Esophagus (tissue), 2 donors: ENCODE results near the gene BICDL2. TPM values are rescaled to one million over a fixed set of nuclear protein-coding genes. Genes with fewer than 3 reads are reported as not detected.

Experiments used
- H3K27ac ChIP-seq, 2 donors: one replicate each; pipeline ENCODE4 v1.5.1; 2013; ENCODE audit warnings: low read depth in 2 of 2, mild to moderate bottlenecking in 2 of 2, inconsistent platforms in 1 of 2, low read length in 1 of 2, moderate library complexity in 1 of 2
- H3K27me3 ChIP-seq, 2 donors: one replicate each; pipeline ENCODE4 v1.6.1; 2013; ENCODE audit warnings: low read length in 2 of 2, control low read depth in 1 of 2, mild to moderate bottlenecking in 1 of 2; ENCODE audit not compliant: insufficient read depth in 2 of 2, control insufficient read depth in 1 of 2
- H3K36me3 ChIP-seq, 2 donors: one replicate each; pipeline ENCODE4 v1.6.1; 2013; ENCODE audit warnings: low read length in 1 of 2; ENCODE audit not compliant: control insufficient read depth in 2 of 2, insufficient read depth in 2 of 2
- H3K4me1 ChIP-seq, 2 donors: one replicate each; pipeline ENCODE4 v1.6.1; 2013; ENCODE audit warnings: low read length in 1 of 2; ENCODE audit not compliant: control insufficient read depth in 2 of 2, insufficient read depth in 2 of 2
- H3K4me3 ChIP-seq, 2 donors: one replicate each; pipeline ENCODE4 v1.5.1; 2013; ENCODE audit warnings: low read length in 2 of 2, mild to moderate bottlenecking in 2 of 2, low read depth in 1 of 2, moderate library complexity in 1 of 2
- H3K9me3 ChIP-seq, 2 donors: one replicate each; pipeline ENCODE4 v1.6.1; 2013; ENCODE audit warnings: mild to moderate bottlenecking in 2 of 2, low read depth in 1 of 2, low read length in 1 of 2, moderate library complexity in 1 of 2; ENCODE audit not compliant: control insufficient read depth in 2 of 2, insufficient read depth in 1 of 2
- WGBS, 2 donors: extraction: QIAGEN DNeasy Blood & Tissue Kit; methylation state at CpG; one replicate each; pipeline ENCODE4 v1.1.7; 2013; 5-methylcytosine and 5-hydroxymethylcytosine counted together
- polyA plus RNA-seq, 2 donors: library from polyadenylated mRNA; stranded (reverse); fragments of 200-250 nt; gene quantifications; one replicate each; pipeline ENCODE4 v1.2.3, GENCODE V29; 2013
- donor health status: healthy with polysubstance abuse.
- donor health status: Bipolar disorder and iron deficiency.

BICDL2 gene
- polyA plus RNA-seq, 2 donors, result 144 to 149 TPM

DNA sequence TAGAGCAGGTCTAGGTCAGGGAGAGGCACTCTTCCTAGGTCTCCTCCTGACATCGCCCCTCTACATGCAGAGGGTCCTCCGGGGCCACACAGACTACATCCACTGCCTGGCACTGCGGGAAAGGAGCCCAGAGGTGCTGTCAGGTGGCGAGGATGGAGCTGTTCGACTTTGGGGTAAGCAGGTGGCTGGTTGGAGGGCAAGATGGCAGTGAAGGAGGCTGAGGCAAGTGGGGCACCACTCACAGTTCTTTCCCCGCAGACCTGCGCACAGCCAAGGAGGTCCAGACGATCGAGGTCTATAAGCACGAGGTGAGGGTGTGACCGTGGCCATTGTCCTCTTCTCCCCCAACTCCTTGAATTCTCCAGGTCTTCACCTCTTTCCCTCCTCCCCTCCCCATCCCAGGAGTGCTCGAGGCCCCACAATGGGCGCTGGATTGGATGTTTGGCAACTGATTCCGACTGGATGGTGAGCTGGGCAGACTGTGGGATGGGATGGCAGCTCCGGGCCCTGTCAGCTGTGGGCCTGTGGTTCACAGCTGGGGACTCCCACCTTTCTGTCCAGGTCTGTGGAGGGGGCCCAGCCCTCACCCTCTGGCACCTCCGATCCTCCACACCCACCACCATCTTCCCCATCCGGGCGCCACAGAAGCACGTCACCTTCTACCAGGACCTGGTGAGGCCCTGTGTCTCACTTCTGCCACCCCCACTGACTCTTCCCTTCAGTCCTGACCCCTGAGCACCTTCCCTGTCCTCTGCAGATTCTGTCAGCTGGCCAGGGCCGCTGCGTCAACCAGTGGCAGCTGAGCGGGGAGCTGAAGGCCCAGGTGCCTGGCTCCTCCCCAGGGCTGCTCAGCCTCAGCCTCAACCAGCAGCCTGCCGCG is 9.9 kb downstream of the BICDL2 start:
- Histone ChIP-seq H3K27me3 (no peaks in the 10 kb centered on the region), H3K9me3 (peaks cover 0 to 3% of the 10 kb centered on the region in 2 donors), H3K36me3 (peaks cover 5 to 32% of the 10 kb centered on the region in 2 donors), H3K4me3 (no peak overlapping the region), H3K4me1 (peaks cover 14 to 33% of the 10 kb centered on the region in 2 donors), H3K27ac (no peak overlapping the region)
- WGBS, 2 donors, result 93 to 96% methylated on average over 22 to 24 of the region's 24 CpGs

DNA sequence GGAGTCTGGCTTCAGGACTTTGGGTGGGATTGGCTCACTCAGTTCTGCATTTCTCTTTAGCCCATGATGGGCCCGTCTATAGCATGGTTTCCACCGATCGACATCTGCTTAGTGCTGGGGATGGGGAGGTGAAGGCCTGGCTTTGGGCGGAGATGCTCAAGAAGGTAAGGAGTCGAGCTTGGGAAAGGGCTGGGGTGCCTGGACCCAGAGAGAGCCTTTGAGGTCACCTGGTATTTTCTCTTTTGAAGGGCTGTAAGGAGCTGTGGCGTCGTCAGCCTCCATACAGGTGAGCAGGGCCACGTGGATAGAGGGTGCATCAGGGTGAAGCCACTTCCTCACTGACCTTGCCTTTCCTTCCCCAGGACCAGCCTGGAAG is 10.8 kb downstream of the BICDL2 start:
- peaks cover 5 to 32% of the 10 kb centered on the region in 2 donors for H3K36me3 ChIP-seq
- no peaks in the 10 kb centered on the region for H3K27me3 ChIP-seq
- peaks cover 0 to 3% of the 10 kb centered on the region in 2 donors for H3K9me3 ChIP-seq
- H3K4me1 ChIP-seq, result peaks cover 10 to 41% of the 10 kb centered on the region in 2 donors
- WGBS, 2 donors, result 88 to 90% methylated on average over 8 of the region's 8 CpGs
- H3K4me3 ChIP-seq, result no peak overlapping the region
- no peak overlapping the region for H3K27ac ChIP-seq

DNA sequence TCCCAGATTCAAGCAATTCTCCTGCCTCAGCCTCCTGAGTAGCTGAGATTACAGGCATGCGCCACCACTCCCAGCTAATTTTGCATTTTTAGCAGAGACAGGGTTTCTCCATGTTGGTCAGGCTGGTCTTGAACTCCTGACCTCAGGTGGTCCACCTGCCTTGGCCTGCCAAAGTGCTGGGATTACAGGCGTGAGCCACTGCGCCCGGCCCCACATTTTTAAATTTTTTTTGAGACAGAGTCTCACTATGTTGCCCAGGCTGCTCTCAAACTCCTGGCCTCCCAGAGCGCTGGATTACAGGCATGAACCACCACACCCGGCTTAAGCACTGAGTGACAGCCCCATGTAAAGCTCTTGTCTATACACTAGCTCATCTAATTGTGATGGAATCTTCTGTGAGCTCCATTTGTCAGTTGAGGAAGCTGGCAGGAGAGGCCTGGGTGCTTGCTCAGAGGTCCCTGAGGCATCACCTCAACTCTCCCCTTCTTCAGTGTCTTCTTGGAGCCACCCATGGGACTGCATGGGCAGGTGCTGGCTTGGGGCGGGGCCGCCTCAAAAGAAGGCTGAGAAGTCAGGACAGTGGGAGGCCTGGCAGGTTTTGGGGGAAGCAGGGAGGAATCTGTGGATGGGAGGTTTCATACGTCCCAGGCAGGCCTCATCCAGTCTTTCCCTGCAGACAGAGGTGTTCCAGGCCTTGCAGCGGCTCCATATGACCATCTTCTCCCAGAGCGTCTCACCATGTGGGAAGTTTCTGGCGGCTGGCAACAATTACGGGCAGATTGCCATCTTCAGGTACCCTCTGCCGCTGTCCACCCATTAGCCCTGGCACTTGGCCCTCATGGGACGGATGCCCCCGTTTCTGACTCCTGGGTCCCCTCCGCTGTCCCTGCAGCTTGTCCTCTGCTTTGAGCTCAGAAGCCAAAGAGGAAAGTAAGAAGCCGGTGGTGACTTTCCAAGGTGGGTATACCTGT is 11.4 kb downstream of the BICDL2 start:
- Histone ChIP-seq H3K27ac (peak overlapping the region in 1 of 2 donors; percentile 14), H3K4me1 (peaks cover 10 to 41% of the 10 kb centered on the region in 2 donors), H3K27me3 (no peaks in the 10 kb centered on the region), H3K9me3 (peaks cover 0 to 2% of the 10 kb centered on the region in 2 donors), H3K4me3 (no peak overlapping the region), H3K36me3 (peaks cover 5 to 28% of the 10 kb centered on the region in 2 donors)
- WGBS, 2 donors, result 88 to 89% methylated on average over 17 to 18 of the region's 18 CpGs

GRCh38 chr16:3023669-3024478 is 12.9 kb downstream of the BICDL2 start, which contains the start of the genes HCFC1R1 and THOC6:
TSS of gene HCFC1R1 (minus strand) at chr16:3023942. CDS start at chr16:3023941, 1 bp downstream.
TSS of gene THOC6 (plus strand) at chr16:3024035. CDS start at chr16:3024327, 292 bp downstream.
- Histone ChIP-seq H3K27me3 (no peaks in the 10 kb centered on the region), H3K27ac (peak within 1 kb of the TSS; percentile 96 to 98), H3K4me1 (peaks cover 10 to 35% of the 10 kb centered on the region in 2 donors), H3K4me3 (peak within 1 kb of the TSS; percentile 54 to 69), H3K36me3 (peaks cover 5 to 22% of the 10 kb centered on the region in 2 donors), H3K9me3 (no peaks in the 10 kb centered on the region)
- WGBS, 2 donors, result 1% methylated on average over 68 to 69 of the region's 69 CpGs

GRCh38 chr16:3023415-3023668 is 13.4 kb downstream of the BICDL2 start:
- Histone ChIP-seq H3K36me3 (peaks cover 5 to 20% of the 10 kb centered on the region in 2 donors), H3K4me3 (peak overlapping the region; percentile 54 to 69), H3K9me3 (no peaks in the 10 kb centered on the region), H3K4me1 (peaks cover 10 to 30% of the 10 kb centered on the region in 2 donors), H3K27me3 (no peaks in the 10 kb centered on the region), H3K27ac (peak overlapping the region; percentile 96 to 98)
- WGBS, 2 donors, result 8 to 31% methylated on average over 3 to 6 of the region's 6 CpGs

DNA sequence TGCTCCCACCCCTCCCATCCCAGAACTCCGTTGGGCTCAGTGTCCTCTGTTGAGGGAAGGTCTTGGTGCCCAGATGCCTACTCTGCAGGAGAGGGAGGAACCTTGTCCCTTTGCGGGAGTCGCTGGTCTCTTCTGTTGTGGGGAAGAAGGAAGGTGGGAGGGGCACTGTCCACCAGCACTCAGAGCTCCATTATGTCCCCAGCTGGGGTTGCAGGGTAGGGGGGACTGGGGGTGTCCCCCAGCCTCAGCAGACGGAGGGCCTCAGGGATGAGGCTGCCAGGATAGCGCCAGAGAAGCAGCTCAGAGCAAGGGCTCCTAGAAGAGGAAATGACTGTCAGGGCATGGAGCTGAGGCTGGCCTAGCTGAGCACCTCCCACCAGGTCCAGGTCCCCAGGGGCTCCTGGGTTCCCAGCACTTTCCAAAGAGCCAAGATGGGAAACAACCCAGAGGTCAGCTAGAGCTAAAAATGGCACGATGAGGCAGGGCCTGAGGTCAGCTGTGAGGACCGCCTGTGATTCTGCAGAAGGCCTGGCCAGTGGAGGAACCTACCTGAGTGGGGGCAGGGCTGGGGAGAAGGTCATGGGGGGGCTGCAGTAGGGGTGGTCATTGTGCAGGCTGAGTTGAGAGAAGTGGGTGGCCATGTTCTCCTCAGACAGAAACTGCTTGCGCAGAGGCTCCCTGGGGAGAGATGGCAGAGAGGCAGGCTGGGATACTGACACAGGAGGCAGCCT is 13.9 kb downstream of the BICDL2 start:
- H3K27ac ChIP-seq, result peak overlapping the region; percentile 96 to 98
- no peaks in the 10 kb centered on the region for H3K9me3 ChIP-seq
- H3K4me1 ChIP-seq, result peaks cover 8 to 32% of the 10 kb centered on the region in 2 donors
- peaks cover 5 to 20% of the 10 kb centered on the region in 2 donors for H3K36me3 ChIP-seq
- H3K4me3 ChIP-seq, result peak overlapping the region; percentile 6 to 54
- 18 to 30% methylated on average over 8 of the region's 8 CpGs for WGBS, 2 donors
- no peaks in the 10 kb centered on the region for H3K27me3 ChIP-seq

DNA sequence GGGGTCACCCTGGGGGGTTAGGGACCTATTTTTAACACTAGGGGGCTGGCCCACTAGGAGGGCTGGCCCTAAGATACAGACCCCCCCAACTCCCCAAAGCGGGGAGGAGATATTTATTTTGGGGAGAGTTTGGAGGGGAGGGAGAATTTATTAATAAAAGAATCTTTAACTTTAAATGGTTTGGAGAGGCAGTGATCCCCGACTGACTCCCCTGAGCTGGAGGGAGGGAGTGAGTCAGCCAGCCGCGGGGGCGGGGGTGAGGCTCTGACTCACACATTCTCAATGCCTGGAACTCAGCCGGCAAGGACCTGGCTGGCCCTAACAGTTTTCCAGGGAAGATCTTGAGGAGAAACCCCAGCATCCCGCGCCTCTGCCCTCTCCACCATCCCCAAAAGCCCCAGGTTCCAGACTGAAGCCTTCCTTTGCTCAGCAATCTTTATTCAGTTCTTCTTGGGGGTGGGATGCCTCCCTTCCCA is 14.5 kb downstream of the BICDL2 start:
- Histone ChIP-seq H3K9me3 (no peaks in the 10 kb centered on the region), H3K36me3 (peaks cover 5 to 18% of the 10 kb centered on the region in 2 donors), H3K4me1 (peaks cover 7 to 32% of the 10 kb centered on the region in 2 donors), H3K27me3 (no peaks in the 10 kb centered on the region), H3K4me3 (peak overlapping the region in 1 of 2 donors; percentile 69), H3K27ac (peak overlapping the region; percentile 96 to 98)
- WGBS, 2 donors, result 5 to 21% methylated on average over 7 to 8 of the region's 8 CpGs

DNA sequence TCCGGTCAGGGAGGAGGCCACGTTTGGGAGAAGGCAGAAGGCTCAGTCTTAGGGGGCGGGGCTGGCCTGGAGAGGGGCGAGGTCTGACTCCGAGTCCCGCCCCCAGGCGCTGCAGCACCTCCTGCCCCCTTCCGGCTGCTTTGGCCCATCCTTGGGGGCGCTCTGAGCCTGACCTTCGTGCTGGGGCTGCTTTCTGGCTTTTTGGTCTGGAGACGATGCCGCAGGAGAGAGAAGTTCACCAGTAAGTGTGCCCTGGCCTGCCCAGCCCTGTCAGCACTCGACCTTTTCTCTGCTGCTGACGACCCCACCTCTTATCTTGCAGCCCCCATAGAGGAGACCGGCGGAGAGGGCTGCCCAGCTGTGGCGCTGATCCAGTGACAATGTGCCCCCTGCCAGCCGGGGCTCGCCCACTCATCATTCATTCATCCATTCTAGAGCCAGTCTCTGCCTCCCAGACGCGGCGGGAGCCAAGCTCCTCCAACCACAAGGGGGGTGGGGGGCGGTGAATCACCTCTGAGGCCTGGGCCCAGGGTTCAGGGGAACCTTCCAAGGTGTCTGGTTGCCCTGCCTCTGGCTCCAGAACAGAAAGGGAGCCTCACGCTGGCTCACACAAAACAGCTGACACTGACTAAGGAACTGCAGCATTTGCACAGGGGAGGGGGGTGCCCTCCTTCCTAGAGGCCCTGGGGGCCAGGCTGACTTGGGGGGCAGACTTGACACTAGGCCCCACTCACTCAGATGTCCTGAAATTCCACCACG is 15.1 kb downstream of the BICDL2 start:
- Histone ChIP-seq H3K4me3 (peak overlapping the region; percentile 67 to 69), H3K27me3 (no peaks in the 10 kb centered on the region), H3K9me3 (no peaks in the 10 kb centered on the region), H3K27ac (peak overlapping the region; percentile 96 to 98), H3K36me3 (peaks cover 5 to 12% of the 10 kb centered on the region in 2 donors), H3K4me1 (peaks cover 7 to 32% of the 10 kb centered on the region in 2 donors)
- WGBS, 2 donors, result 7 to 14% methylated on average over 21 to 25 of the region's 25 CpGs
